GM21528 (cell line): ENCODE data around the gene PACRG.

Experiments used
- ATAC-seq: cut with Tn5 transposase; IDR thresholded peaks from one replicate; pipeline ENCODE4 v1.9.1; 2021; ENCODE audit warnings: mild to moderate bottlenecking, moderate library complexity; ENCODE audit not compliant: unreplicated experiment, low FRiP score

The PACRG gene

GRCh38 chr6:162772466-162772865 is 44.7 kb downstream of the PACRG start:
- no peak for ATAC-seq

GRCh38 chr6:162773996-162774395 is 46.2 kb downstream of the PACRG start:
- ATAC-seq, result no peak

DNA sequence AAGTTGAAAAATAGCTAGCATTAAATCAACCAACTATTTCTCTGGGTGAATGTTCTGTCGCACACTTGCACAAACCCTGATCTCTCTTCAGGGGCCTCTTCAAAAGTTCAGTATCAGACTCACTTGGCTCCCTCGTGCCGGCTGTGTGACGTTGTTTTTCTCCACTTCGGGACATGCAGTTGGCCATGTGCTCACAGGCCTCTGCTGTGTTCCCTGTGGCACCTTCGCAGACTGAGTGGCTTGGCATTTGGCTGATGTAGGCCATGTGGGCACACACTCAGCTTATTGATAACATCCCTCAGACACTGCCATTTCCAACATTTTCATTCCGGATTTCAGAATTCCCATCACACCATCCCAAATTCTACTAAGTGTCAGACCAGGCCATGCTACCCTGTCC is 49.3 kb downstream of the PACRG start:
- ATAC-seq, result no peak

DNA sequence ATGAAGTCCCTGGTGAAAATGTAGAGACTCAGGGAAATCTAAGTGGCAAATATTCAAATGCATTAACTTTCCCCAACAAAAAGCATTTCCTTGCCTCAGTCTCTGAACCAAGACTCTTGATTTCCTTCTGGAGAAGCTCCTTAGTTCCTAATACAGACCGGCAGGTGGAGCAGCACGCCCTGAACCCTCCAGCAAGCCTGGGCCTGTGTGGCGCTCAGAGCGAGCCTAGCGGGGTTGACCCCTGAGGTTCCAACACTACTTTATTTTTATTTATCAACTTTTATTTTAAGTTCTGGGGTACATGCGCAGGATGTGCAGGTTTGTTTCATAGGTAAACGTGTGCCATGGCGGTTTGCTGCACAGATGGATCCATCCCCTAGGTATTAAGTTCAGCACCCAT is 50.8 kb downstream of the PACRG start:
- no peak for ATAC-seq

DNA sequence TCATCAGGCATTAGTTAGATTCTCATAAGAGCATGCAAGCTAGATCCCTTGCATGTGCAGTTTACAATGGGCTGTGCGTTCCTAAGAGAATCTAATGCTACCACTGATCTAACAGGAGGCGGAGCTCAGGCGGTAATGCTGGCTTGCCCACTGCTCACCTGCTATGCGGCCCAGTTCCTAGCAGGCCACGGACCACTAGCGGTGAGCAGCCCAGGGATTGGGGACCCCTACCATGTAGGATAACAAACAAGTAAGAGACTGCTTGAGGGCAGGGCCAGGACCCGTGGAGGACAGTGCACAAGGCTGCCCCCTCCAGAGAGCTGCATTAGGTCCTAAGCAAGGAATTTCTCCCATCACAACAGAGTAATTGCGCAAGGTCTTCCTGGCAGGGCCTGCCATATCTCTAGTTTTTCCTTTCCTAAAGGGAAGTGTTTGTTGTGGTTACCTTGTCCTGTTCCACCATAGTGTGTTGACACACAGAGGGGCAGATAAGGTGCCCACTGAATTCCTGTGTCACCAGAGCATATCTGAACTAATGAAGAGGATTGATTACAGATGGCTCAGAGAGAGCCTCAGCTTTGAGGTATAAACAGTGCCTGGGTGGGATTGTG is 58.0 kb downstream of the PACRG start:
- no peak for ATAC-seq

DNA sequence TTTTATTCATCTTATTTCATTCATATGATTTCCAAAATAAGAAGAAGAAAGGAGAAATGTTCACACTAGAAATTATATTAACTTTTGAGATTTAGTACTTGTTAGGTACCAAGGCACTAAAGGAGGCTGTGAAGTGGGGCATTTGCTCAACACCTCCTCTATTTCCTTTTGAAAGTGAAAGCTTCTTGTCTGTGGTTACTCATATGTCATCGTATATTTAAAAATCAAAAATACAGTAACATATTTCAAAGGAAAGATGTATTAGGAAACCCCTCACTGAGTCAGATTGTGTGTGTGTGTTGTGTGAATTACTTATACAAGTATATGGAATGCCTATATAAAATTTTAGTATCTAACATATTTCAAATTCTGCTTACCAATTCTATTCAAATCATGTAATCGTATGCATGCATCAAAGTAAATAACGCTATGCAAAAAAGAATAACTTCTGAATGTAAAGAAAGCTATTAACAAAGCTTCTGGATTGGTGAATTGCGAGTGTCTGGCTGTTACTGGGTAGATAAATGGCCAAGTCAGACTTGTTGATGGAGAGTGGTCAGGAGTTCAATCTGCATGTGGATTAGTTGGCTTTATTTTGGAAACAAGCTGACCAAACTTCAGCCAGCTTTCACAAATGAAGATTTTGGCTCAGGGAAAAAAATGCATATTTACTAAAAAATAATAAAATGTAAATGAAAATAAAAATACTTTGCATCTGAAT is 70.9 kb downstream of the PACRG start:
- no peak for ATAC-seq

DNA sequence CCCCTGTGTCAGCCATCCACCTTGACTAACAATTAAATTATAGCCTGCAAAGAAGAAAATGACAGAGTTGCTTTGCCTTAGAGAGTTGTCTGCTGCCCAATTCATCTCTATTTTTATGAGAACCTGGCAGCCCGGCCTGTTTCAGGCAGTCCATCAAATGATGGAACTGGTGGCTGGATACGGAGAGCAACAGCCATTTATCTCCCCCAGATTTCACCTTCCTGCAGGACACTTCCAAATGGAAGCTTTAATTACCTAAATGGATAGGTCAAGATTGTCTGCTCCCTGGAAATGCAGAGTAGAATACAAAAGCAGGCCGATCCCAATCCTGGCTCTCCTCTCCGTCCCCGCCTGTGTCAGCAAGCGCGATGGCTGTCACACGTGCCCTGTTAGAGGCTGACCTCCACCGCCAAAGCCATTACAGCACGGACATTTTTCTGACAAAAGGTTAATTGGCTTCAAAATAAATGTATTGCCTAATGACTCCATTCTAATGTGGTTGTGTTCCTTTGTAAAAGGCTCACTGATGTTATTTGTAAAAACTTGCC is 86.7 kb downstream of the PACRG start:
- no peak for ATAC-seq

DNA sequence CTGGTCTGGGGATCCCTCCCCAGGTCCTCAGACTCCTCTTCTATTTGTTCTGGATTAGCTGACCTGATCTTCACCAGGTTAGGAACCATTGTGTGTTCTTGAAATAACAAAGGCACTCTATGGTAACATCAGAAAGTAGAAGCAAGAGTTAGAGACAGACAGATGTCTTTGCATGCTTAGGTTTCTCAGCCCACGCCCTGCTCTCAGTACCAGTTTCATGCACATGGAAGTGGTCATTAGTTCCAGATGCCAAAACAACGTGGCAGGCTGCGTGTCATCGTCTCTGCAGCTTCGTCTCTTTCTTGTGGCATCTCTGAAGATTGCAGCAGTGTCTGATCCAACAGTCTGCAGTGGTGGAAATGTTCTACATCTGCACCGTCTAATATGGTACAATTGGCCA is 89.4 kb downstream of the PACRG start:
- no peak for ATAC-seq

DNA sequence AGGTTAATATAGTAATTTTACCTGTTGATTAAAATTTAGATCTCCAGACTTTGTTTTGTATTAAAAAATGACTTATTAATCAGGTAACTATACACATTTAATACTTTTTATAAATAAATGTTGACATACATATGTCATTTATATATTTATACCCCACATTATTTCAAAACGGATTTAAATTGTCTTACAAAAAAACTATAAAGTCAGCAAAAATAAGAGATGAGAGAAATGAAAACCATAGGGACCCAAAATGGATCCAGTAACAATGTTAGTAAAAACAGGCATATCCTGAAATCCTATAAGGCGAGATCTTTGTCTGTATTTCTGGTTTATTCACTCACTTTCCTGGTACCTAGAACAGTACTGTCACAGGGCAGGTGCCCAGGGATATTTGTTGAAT is 91.5 kb downstream of the PACRG start:
- no peak for ATAC-seq

DNA sequence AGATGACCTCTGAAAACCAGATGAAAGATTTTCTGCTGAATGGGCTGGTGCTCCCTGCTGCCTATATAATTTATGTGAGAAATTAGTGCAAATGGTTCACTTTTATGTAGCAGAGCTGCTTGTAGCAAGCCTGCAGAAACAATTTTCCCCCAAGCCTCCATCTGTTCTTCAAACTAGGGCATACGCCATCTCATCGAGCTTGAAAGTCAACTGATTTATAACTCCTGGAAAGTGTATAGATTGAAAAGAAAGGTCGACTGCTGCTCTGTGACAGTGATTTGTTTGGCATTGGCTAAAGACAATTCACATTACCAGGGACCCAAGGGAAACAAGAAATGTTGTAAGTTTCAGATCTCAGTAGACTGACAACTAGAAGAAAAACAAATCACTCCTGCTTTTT is 93.3 kb downstream of the PACRG start:
- no peak for ATAC-seq

DNA sequence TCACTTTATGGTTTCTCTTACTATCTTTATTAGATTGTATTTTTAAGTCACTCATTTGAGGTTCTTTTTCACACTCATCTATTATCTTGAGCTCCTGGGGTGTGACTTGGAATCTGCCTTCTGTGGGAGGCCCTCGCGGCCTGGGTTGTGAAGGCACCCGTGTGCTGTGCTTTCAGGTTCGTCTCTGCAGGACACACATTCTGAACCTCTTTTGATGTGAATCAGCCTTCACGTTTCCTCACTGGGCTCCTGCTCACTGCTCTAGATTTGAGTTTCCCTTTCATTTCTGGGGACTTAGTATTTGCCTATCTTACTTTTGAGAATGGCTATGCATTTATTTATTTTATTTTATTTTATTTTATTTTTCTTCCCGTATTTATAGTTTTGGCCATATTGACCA is 97.8 kb downstream of the PACRG start:
- ATAC-seq, result no peak

GRCh38 chr6:162829013-162829742 is 101.4 kb downstream of the PACRG start:
- no peak for ATAC-seq

GRCh38 chr6:162833776-162834175 is 106.0 kb downstream of the PACRG start:
- no peak for ATAC-seq

GRCh38 chr6:162845972-162846371 is 118.2 kb downstream of the PACRG start:
- no peak for ATAC-seq

- ATAC-seq, result no peak
Observed at GRCh38 chr6:162846723-162847122, 118.9 kb downstream of the PACRG start.

DNA sequence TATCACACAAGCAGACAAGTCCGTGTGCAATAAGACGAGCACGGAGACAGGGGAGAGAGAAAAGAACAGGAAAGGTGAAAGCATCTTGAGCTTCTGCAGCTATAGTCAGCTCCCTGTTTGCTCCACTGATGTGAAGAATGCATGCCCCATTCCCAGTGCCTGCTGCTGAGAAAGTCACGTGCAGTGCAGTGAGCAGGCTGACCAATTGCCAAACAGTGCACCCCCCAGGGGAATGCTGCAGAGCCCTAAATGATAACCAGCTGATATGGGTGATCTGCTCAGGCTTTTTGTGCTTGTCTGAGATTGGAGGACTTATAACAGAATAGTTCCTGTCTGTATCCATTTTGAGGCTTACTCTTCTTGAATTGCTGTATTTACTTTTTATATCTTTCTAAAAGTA is 121.5 kb downstream of the PACRG start:
- no peak for ATAC-seq

DNA sequence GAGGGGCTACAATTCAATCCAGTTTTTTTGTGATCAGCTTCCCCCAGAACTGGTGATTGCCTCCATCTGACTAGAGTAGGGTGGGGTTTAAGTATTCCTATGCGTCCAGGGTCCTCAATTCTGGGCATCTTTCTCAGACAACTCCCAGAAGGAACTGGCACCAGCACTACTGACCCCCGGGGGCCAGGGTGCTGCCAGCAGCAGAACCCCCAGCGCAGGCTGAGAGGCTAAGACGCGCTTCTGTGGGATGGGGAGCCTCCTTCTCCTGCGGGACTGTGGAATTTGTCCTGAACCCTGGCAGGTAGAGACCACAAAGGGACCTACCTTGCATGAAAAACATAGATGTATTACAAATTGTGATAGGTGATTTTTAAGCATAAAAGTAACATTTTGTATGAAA is 124.4 kb downstream of the PACRG start:
- ATAC-seq, result no peak

GRCh38 chr6:162852840-162853577 is 125.2 kb downstream of the PACRG start:
- no peak for ATAC-seq

DNA sequence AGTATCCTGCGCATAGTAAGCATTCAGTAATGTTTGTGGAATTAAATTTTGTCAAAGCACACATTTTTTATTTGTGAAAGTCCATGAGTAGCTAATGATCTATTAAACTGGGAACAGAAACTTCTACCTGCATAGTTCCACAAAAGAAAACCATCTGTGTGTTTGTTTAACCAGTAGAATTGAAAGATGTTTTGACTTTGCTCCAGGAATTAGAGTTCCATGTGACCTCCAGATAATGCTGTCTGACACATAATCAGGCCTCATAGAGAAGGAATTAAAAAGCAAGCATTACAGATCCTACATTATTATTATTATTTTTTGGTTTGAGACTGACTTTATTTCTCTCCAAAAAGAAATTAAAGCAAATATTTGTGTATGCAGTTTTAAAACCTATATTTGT is 126.5 kb downstream of the PACRG start:
- no peak for ATAC-seq

GRCh38 chr6:162854734-162855191 is 127.0 kb downstream of the PACRG start:
- ATAC-seq, result no peak

- no peak for ATAC-seq
Observed at GRCh38 chr6:162856885-162857284, 129.1 kb downstream of the PACRG start.
